ENCODE data around the gene AFP. TPM values are rescaled to one million over a fixed set of nuclear protein-coding genes. Genes with fewer than 3 reads are reported as not detected.

Gene AFP
- total RNA-seq, 1 experiment from 2014 or later = not detected

GRCh38 chr4:73454920-73455319 is 18.9 kb downstream of the AFP start:
- Histone ChIP-seq H3K9me3 (ENCODE audit: low read depth, low read length, poor library complexity, severe bottlenecking) (no peaks in the 10 kb centered on the region), H3K27me3 (replicated peaks; ENCODE audit: insufficient read depth, low read depth, low read length, poor library complexity) (no peaks in the 10 kb centered on the region), H3K36me3 (ENCODE audit: insufficient read depth, low read length, poor library complexity, severe bottlenecking) (no peaks in the 10 kb centered on the region), H3K4me3 (ENCODE audit: low read depth, low read length, poor library complexity, severe bottlenecking) (no peak overlapping the region), H3K4me1 (ENCODE audit: insufficient read depth, low read length, poor library complexity, severe bottlenecking) (peaks cover 14% of the 10 kb centered on the region), H3K27ac (ENCODE audit: low read depth, low read length, poor library complexity, severe bottlenecking) (no peak overlapping the region)
- intact Hi-C loops (cut with micrococcal nuclease; ENCODE audit: unreplicated experiment) = no loop called here
- POLR2A ChIA-PET (ENCODE audit: low non-redundant PET) = no interaction called here
- TF ChIP-seq CTCF (conservative IDR thresholded peaks at IDR 0.05; ENCODE audit: low read depth, low read length) = no peak
- no peak for TF ChIP-seq EZH2 (IDR thresholded peaks at IDR 0.05; ENCODE audit: borderline replicate concordance, low read depth, low read length, poor library complexity, severe bottlenecking)
- DNase-seq (ENCODE audit: low spot score) = no peak
- CTCF ChIA-PET = no interaction called here
- BruUV-seq (replicated peaks) = no TSS peak

GRCh38 chr4:73456177-73457022 is 20.4 kb downstream of the AFP start:
- Histone ChIP-seq H3K9me3 (ENCODE audit: low read depth, low read length, poor library complexity, severe bottlenecking) (no peaks in the 10 kb centered on the region), H3K36me3 (ENCODE audit: insufficient read depth, low read length, poor library complexity, severe bottlenecking) (no peaks in the 10 kb centered on the region), H3K4me1 (ENCODE audit: insufficient read depth, low read length, poor library complexity, severe bottlenecking) (peaks cover 4% of the 10 kb centered on the region), H3K27me3 (replicated peaks; ENCODE audit: insufficient read depth, low read depth, low read length, poor library complexity) (no peaks in the 10 kb centered on the region), H3K27ac (ENCODE audit: low read depth, low read length, poor library complexity, severe bottlenecking) (no peak overlapping the region), H3K4me3 (ENCODE audit: low read depth, low read length, poor library complexity, severe bottlenecking) (no peak overlapping the region)
- ChIA-PET POLR2A (ENCODE audit: low non-redundant PET) (no interaction called here), CTCF (no interaction called here)
- BruUV-seq (replicated peaks) = no TSS peak
- TF ChIP-seq EZH2 (IDR thresholded peaks at IDR 0.05; ENCODE audit: borderline replicate concordance, low read depth, low read length, poor library complexity, severe bottlenecking) (no peak), CTCF (conservative IDR thresholded peaks at IDR 0.05; ENCODE audit: low read depth, low read length) (no peak)
- no peak for DNase-seq (ENCODE audit: low spot score)
- intact Hi-C loops (cut with micrococcal nuclease; ENCODE audit: unreplicated experiment) = no loop called here

- intact Hi-C loops (cut with micrococcal nuclease; ENCODE audit: unreplicated experiment) = no loop called here
- no peak for TF ChIP-seq EZH2 (IDR thresholded peaks at IDR 0.05; ENCODE audit: borderline replicate concordance, low read depth, low read length, poor library complexity, severe bottlenecking)
- TF ChIP-seq CTCF (conservative IDR thresholded peaks at IDR 0.05; ENCODE audit: low read depth, low read length) = no peak
- CTCF ChIA-PET = interaction anchor here (0.6 kb wide), 1 partner anchor 268 kb away, joined by 3 read pairs; no protein-coding TSS in a partner anchor
- no peaks in the 10 kb centered on the region for H3K36me3 ChIP-seq (ENCODE audit: insufficient read depth, low read length, poor library complexity, severe bottlenecking)
- POLR2A ChIA-PET (ENCODE audit: low non-redundant PET) = no interaction called here
- DNase-seq (ENCODE audit: low spot score) = no peak
- H3K27me3 ChIP-seq (replicated peaks; ENCODE audit: insufficient read depth, low read depth, low read length, poor library complexity) = no peaks in the 10 kb centered on the region
- no peaks in the 10 kb centered on the region for H3K4me1 ChIP-seq (ENCODE audit: insufficient read depth, low read length, poor library complexity, severe bottlenecking)
- no TSS peak for BruUV-seq (replicated peaks)
- no peak overlapping the region for H3K4me3 ChIP-seq (ENCODE audit: low read depth, low read length, poor library complexity, severe bottlenecking)
- no peaks in the 10 kb centered on the region for H3K9me3 ChIP-seq (ENCODE audit: low read depth, low read length, poor library complexity, severe bottlenecking)
- H3K27ac ChIP-seq (ENCODE audit: low read depth, low read length, poor library complexity, severe bottlenecking) = no peak overlapping the region
Measured at GRCh38 chr4:73458184-73459047, 22.4 kb downstream of the AFP start.

All from A673 (cell line).